Epithelial cell of esophagus (primary cell): ENCODE results near the gene SH2D5.

ENCODE experiments used
- DNase-seq: peaks from one replicate; pipeline ENCODE4 v3.0.0; 2010; ENCODE audit warnings: low read depth
- H3K4me3 ChIP-seq: 2 replicates; pipeline ENCODE4 v1.5.1; 2011; ENCODE audit warnings: mild to moderate bottlenecking, low read length, control low read depth
- CTCF ChIP-seq: IDR thresholded peaks from 2 replicates; pipeline ENCODE4 v1.5.1; 2011; ENCODE audit warnings: low read depth, mild to moderate bottlenecking, low read length, control low read depth, inconsistent platforms; ENCODE audit not compliant: insufficient read depth; ENCODE audit errors: missing control alignments

SH2D5 gene

DNA sequence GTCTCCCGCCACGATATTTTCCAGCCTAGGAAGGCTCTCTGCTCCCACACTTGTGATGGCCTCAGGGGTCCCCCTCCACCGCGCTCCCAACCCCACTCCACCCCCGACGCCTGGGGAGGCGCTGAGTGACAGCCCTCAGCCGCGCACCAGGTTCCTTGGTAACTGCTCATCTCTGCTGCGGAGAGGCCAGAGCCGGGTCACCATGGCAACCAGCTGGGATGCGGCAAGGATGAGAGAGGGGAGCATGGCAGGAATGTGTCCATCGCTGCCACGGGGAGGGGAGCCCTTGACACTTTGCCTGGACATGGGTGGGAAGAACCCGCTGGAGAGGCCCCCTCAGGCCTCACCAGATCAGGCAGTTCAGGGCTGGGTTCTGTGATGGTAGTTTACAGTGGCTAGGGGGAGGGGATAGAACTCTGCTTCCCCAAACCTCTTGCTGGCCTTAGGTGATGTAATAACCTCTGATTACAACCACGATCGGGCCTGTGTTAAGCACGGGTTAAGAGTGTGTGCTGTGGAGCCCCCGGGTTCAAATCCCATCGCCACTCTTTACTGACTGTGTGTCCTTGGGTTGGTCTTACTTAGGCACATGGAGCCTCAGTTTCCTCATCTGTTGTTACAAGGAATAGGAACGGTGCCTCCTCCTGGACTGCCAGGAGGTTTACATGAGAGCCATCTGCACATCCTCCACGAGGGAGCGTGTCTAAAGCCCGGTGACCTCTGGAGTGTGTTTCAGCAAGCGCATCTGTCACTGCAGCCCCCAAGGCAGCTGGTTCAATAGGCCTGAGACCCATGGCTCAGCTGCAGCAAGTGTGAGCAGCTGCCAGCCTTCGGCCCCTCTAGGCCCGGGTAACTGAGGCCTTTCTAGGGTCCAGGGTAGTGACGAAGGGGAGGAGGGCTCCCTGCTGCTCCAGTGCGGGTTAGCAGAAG lies 21.0 kb downstream of the SH2D5 start:
- DNase-seq: no peak
- TF ChIP-seq CTCF: no peak

DNA sequence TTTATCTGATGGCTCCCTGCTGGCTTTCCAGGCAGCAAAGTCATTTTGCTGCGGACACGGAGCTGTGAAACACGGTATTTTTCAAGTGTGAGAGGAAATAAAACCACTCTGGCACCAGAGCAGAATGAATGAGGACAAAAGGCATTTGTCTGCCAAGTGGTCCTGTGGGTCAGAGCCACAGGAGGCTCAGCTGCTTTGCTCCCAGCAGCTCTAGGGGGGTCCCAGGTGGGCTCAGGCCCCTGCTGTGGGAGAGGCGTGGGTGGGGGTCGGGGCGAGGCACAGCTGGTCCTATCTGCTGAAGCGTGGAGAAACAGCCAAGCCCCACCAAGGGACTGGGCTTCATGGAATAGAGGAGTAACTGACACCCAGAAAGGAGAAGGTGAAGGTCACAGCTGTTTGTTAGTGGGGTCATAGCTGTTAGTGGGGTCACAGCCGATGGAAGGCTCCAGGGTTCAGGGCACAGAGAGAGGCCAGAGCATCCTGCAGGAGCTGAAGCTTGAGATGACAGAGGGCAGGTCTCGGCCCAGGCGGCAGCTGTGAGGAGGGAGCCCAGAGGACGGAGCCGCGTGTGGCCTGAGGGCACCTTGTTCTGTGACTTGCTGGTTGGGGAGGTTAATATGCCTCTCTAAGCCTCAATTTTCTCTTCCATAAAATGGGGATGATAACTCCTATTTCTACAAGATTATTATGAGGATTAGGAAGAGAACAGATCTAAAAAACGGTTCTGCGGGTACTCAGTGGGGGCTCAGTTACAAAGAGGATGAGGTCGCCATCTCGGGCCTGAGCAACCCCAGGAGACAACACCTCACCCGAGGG lies 21.8 kb downstream of the SH2D5 start:
- H3K4me3 ChIP-seq: no peak overlapping the region
- no peak for TF ChIP-seq CTCF
- DNase-seq: no peak

More for the DNA sequence above, 21.0 kb downstream of the SH2D5 start:
- H3K4me3 ChIP-seq: no peak overlapping the region

GRCh38 chr1:20709868-20710267 lies 22.6 kb downstream of the SH2D5 start:
- no peak for TF ChIP-seq CTCF
- no peak overlapping the region for H3K4me3 ChIP-seq
- DNase-seq: no peak

- no peak overlapping the region for H3K4me3 ChIP-seq
- no peak for DNase-seq
- TF ChIP-seq CTCF: no peak
Measured at GRCh38 chr1:20708891-20709290, 23.6 kb downstream of the SH2D5 start.

GRCh38 chr1:20708057-20708456 lies 24.4 kb downstream of the SH2D5 start:
- no peak overlapping the region for H3K4me3 ChIP-seq
- TF ChIP-seq CTCF: no peak
- no peak for DNase-seq

GRCh38 chr1:20706841-20707240 lies 25.7 kb downstream of the SH2D5 start:
- no peak for DNase-seq
- no peak overlapping the region for H3K4me3 ChIP-seq
- no peak for TF ChIP-seq CTCF
